ENCODE results near the gene GIT1.

GRCh38 chr17:29620271-29620670, 30.8 kb upstream of the GIT1 start:
- TF ChIP-seq POLR2AphosphoS5 (IDR thresholded peaks at IDR 0.05; ENCODE audit: low read depth, low read length) (no peak), TAF1 (IDR thresholded peaks at IDR 0.05; ENCODE audit: borderline replicate concordance, insufficient read depth, low read length) (no peak), SIN3A (IDR thresholded peaks at IDR 0.05; ENCODE audit: borderline replicate concordance, insufficient read depth, low read length) (no peak)
- TF ChIP-seq, protein P1, sequence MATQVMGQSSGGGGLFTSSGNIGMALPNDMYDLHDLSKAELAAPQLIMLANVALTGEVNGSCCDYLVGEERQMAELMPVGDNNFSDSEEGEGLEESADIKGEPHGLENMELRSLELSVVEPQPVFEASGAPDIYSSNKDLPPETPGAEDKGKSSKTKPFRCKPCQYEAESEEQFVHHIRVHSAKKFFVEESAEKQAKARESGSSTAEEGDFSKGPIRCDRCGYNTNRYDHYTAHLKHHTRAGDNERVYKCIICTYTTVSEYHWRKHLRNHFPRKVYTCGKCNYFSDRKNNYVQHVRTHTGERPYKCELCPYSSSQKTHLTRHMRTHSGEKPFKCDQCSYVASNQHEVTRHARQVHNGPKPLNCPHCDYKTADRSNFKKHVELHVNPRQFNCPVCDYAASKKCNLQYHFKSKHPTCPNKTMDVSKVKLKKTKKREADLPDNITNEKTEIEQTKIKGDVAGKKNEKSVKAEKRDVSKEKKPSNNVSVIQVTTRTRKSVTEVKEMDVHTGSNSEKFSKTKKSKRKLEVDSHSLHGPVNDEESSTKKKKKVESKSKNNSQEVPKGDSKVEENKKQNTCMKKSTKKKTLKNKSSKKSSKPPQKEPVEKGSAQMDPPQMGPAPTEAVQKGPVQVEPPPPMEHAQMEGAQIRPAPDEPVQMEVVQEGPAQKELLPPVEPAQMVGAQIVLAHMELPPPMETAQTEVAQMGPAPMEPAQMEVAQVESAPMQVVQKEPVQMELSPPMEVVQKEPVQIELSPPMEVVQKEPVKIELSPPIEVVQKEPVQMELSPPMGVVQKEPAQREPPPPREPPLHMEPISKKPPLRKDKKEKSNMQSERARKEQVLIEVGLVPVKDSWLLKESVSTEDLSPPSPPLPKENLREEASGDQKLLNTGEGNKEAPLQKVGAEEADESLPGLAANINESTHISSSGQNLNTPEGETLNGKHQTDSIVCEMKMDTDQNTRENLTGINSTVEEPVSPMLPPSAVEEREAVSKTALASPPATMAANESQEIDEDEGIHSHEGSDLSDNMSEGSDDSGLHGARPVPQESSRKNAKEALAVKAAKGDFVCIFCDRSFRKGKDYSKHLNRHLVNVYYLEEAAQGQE (IDR thresholded peaks at IDR 0.05; ENCODE audit: insufficient read depth in 1 of 2, low read depth in 2 of 2, low read length in 2 of 2), result no peak

All from PFSK-1 (cell line).